K562 (cell line): Measurements from ENCODE around the gene C2CD2. TPM values are rescaled to one million over a fixed set of nuclear protein-coding genes. Genes with fewer than 3 reads are reported as not detected.

Experiments used
- CC2D1A ChIP-seq: fragments of 450-650 bp; IDR thresholded peaks from 2 replicates; pipeline ENCODE4 v1.6.1; 2017; ENCODE audit warnings: mild to moderate bottlenecking
- CCNT2 ChIP-seq: IDR thresholded peaks from 2 replicates; pipeline ENCODE4 v1.6.1; 2011; ENCODE audit warnings: borderline replicate concordance, low read depth, mild to moderate bottlenecking, moderate library complexity, mixed read lengths, low read length; ENCODE audit not compliant: insufficient read length; ENCODE audit errors: extremely low read depth
- DPF2 ChIP-seq: fragments of 450-650 bp; IDR thresholded peaks from 2 replicates; pipeline ENCODE4 v1.6.1; 2016
- PRDM10 ChIP-seq: fragments of 450-650 bp; IDR thresholded peaks from 2 replicates; pipeline ENCODE4 v1.6.1; 2018; ENCODE audit not compliant: partially characterized antibody
- SAFB ChIP-seq: fragments of 200-400 bp; formaldehyde crosslinking; IDR thresholded peaks from 2 replicates; pipeline ENCODE4 v1.6.1; 2017; ENCODE audit warnings: low read depth, low read length, borderline replicate concordance
- ZNF263 ChIP-seq: sonication (generic); formaldehyde crosslinking; IDR thresholded peaks from 2 replicates; pipeline ENCODE4 v1.8.0; 2022; ENCODE audit warnings: mild to moderate bottlenecking, missing genetic modification reagents, borderline replicate concordance
- ZNF316 ChIP-seq: fragments of 450-650 bp; IDR thresholded peaks from 2 replicates; pipeline ENCODE4 v1.6.1; 2016
- ZNF436 ChIP-seq: fragments of 250-450, 450-650 bp; sonication (Bioruptor Pico); formaldehyde crosslinking; IDR thresholded peaks from 2 replicates; pipeline ENCODE4 v1.7.0; 2020; ENCODE audit warnings: mild to moderate bottlenecking
- ZNF444 ChIP-seq: fragments of 250-450 bp; sonication (Bioruptor Pico); IDR thresholded peaks from 2 replicates; pipeline ENCODE4 v1.4.0; 2020; ENCODE audit warnings: mild to moderate bottlenecking, moderate library complexity
- ZSCAN32 ChIP-seq: fragments of 450-650 bp; formaldehyde crosslinking; IDR thresholded peaks from 2 replicates; pipeline ENCODE4 v1.4.0; 2020; ENCODE audit warnings: mild to moderate bottlenecking, moderate library complexity
- polyA plus RNA-seq, 8 experiments: library from polyadenylated mRNA; depleted of rRNA in 4 of 8; stranded (reverse) in 5 of 8; unstranded in 3 of 8; fragments of >200 nt; fragmentation: Nextera tagmentation in 2 of 8; fragmentation: Illumina TruSeq in 1 of 8; extraction: Ambion mirVana in 2 of 8; extraction: Trizol in 1 of 8; gene quantifications; 2 replicates each; pipeline versions ENCODE4 v1.2.1 to v1.2.3, GENCODE V29; 2011 to 2014; ENCODE audit warnings: inconsistent platforms in 1 of 8, missing spikeins in 1 of 8
- total RNA-seq, 7 experiments: library from RNA; depleted of rRNA in 6 of 7; stranded (reverse); fragments of >200 nt in 6 of 7; fragmentation: Illumina TruSeq in 2 of 7; extraction: Trizol in 2 of 7; gene quantifications; 2 replicates each; pipeline versions ENCODE4 v1.2.1 to v1.2.3, GENCODE V29; 2011 to 2021; ENCODE audit warnings: low replicate concordance in 1 of 7
- TF ChIP-seq, protein P1 (sequence below): fragments of 150-350 bp; conservative IDR thresholded peaks from 2 replicates; pipeline ENCODE4 v1.6.1; 2014; ENCODE audit warnings: low read length
- TF ChIP-seq, protein P2 (sequence below), 2 experiments: fragments of 250-450 bp in 1 of 2; fragments of 450-650 bp in 1 of 2; sonication (Bioruptor Pico) in 1 of 2; IDR thresholded peaks; 2 replicates each; pipeline versions ENCODE4 v1.6.1 to v1.8.0; 2016 to 2021; ENCODE audit warnings: mild to moderate bottlenecking in 2 of 2, moderate library complexity in 2 of 2, missing compliant biosample characterization in 1 of 2, missing genetic modification characterization in 1 of 2
- TF ChIP-seq, protein P3 (sequence below): fragments of 450-650 bp; formaldehyde crosslinking; IDR thresholded peaks from 2 replicates; pipeline ENCODE4 v1.4.0; 2020; ENCODE audit warnings: mild to moderate bottlenecking, moderate library complexity

C2CD2 gene
- total and polyA plus RNA-seq, 9 of the 15 experiments (the other 6 are each of a cell fraction or from before 2014, with no cell fraction given): 1.3 to 21.6 (median 12.1) TPM

GRCh38 chr21:41865002-41865777 is 88.6 kb downstream of the C2CD2 start (continued):
- no peak for TF ChIP-seq PRDM10
- peak; percentile 78 for TF ChIP-seq ZNF263
- TF ChIP-seq ZNF316: peak; percentile 72
- no peak for TF ChIP-seq ZNF444 (CRISPR knock-in tag)
- peak; percentile 63; the same call in 1 of the 2 replicates for TF ChIP-seq DPF2
- TF ChIP-seq, protein P1, sequence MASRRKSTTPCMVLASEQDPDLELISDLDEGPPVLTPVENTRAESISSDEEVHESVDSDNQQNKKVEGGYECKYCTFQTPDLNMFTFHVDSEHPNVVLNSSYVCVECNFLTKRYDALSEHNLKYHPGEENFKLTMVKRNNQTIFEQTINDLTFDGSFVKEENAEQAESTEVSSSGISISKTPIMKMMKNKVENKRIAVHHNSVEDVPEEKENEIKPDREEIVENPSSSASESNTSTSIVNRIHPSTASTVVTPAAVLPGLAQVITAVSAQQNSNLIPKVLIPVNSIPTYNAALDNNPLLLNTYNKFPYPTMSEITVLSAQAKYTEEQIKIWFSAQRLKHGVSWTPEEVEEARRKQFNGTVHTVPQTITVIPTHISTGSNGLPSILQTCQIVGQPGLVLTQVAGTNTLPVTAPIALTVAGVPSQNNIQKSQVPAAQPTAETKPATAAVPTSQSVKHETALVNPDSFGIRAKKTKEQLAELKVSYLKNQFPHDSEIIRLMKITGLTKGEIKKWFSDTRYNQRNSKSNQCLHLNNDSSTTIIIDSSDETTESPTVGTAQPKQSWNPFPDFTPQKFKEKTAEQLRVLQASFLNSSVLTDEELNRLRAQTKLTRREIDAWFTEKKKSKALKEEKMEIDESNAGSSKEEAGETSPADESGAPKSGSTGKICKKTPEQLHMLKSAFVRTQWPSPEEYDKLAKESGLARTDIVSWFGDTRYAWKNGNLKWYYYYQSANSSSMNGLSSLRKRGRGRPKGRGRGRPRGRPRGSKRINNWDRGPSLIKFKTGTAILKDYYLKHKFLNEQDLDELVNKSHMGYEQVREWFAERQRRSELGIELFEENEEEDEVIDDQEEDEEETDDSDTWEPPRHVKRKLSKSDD: no peak
- TF ChIP-seq, protein P2, sequence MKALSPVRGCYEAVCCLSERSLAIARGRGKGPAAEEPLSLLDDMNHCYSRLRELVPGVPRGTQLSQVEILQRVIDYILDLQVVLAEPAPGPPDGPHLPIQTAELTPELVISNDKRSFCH (CRISPR knock-in tag; IDR thresholded peaks at IDR 0.05): no peak
- TF ChIP-seq, protein P2 (tag; IDR thresholded peaks at IDR 0.05): 0 out of 2 replicates have a peak, but pooled peaks have one; percentile 35
- no peak for TF ChIP-seq CC2D1A
- no peak for TF ChIP-seq ZSCAN32 (CRISPR knock-in tag)
- TF ChIP-seq ZNF436 (CRISPR knock-in tag): no peak
- TF ChIP-seq, protein P3, sequence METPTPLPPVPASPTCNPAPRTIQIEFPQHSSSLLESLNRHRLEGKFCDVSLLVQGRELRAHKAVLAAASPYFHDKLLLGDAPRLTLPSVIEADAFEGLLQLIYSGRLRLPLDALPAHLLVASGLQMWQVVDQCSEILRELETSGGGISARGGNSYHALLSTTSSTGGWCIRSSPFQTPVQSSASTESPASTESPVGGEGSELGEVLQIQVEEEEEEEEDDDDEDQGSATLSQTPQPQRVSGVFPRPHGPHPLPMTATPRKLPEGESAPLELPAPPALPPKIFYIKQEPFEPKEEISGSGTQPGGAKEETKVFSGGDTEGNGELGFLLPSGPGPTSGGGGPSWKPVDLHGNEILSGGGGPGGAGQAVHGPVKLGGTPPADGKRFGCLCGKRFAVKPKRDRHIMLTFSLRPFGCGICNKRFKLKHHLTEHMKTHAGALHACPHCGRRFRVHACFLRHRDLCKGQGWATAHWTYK: peak; percentile 92
- TF ChIP-seq SAFB: no peak
- TF ChIP-seq CCNT2: no peak
